ENCODE data around the gene CMTM7.

Gene CMTM7

GRCh38 chr3:32405711-32406323, 14.2 kb downstream of the CMTM7 start:
- no peak for DNase-seq (ENCODE audit: low read depth)
- TF ChIP-seq POLR2A (IDR thresholded peaks at IDR 0.05; ENCODE audit: extremely low read depth, insufficient read length) (no peak), MYC (IDR thresholded peaks at IDR 0.05; ENCODE audit: low read depth, low read length) (no peak)
- TF ChIP-seq, protein P1, sequence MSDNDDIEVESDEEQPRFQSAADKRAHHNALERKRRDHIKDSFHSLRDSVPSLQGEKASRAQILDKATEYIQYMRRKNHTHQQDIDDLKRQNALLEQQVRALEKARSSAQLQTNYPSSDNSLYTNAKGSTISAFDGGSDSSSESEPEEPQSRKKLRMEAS (IDR thresholded peaks at IDR 0.05; ENCODE audit: low read depth, low read length), result no peak
- TF ChIP-seq, protein P2, sequence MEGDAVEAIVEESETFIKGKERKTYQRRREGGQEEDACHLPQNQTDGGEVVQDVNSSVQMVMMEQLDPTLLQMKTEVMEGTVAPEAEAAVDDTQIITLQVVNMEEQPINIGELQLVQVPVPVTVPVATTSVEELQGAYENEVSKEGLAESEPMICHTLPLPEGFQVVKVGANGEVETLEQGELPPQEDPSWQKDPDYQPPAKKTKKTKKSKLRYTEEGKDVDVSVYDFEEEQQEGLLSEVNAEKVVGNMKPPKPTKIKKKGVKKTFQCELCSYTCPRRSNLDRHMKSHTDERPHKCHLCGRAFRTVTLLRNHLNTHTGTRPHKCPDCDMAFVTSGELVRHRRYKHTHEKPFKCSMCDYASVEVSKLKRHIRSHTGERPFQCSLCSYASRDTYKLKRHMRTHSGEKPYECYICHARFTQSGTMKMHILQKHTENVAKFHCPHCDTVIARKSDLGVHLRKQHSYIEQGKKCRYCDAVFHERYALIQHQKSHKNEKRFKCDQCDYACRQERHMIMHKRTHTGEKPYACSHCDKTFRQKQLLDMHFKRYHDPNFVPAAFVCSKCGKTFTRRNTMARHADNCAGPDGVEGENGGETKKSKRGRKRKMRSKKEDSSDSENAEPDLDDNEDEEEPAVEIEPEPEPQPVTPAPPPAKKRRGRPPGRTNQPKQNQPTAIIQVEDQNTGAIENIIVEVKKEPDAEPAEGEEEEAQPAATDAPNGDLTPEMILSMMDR (IDR thresholded peaks at IDR 0.05; ENCODE audit: low read depth, low read length), result no peak
- peak overlapping the region; percentile 40 for H3K4me3 ChIP-seq (ENCODE audit: low read depth, low read length)

DNA sequence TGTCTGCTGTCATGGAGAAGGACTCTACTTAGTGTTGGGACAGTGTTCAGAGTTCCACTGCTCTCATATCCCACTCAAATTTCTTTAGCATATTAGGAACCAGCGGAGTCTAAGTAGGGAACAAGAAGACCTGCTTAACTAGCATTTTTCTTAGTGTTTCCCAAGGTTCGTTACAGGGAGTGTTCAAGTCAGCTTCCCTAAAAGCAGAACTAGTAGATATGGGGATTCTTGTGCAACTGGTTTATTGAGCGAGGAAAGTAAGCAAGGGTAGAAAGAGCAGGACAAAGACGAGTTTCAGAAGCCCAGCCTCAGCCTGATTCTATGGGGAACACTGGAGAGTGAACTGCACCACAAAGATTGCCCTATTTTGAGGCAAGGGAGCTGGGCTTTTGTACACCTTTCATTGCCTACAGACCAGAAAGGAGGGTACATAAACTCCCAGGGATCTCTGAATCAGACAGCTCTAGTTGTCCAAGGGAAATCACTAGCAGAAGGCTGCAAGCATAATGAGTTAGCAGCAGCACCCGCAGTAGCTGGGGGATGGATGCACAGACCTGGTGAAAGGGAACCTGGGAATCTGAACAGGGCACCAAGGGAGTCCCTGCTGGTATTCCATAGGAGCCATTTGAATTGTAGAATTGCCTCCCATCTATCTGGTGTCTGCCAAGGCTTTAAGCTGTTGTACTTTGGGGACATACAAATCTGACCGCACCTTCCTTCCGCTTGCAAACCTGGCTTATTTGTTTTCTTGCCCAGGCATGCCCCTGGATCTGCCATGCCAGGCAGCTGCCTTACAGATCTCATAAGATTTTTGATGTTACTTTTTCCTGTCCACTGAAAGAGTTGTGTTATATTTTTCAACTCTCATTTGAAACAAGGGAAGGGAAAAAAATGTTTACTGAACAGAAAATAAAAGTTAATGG, 15.1 kb downstream of the CMTM7 start:
- TF ChIP-seq POLR2A (IDR thresholded peaks at IDR 0.05; ENCODE audit: extremely low read depth, insufficient read length), result no peak
- TF ChIP-seq, protein P2 (IDR thresholded peaks at IDR 0.05; ENCODE audit: low read depth, low read length), result no peak
- TF ChIP-seq, protein P1 (IDR thresholded peaks at IDR 0.05; ENCODE audit: low read depth, low read length), result 0 out of 2 replicates have a peak, but pooled peaks have one; percentile 31
- peak; percentile 37; the same call in 1 of the 2 replicates for TF ChIP-seq MYC (IDR thresholded peaks at IDR 0.05; ENCODE audit: low read depth, low read length)

DNA sequence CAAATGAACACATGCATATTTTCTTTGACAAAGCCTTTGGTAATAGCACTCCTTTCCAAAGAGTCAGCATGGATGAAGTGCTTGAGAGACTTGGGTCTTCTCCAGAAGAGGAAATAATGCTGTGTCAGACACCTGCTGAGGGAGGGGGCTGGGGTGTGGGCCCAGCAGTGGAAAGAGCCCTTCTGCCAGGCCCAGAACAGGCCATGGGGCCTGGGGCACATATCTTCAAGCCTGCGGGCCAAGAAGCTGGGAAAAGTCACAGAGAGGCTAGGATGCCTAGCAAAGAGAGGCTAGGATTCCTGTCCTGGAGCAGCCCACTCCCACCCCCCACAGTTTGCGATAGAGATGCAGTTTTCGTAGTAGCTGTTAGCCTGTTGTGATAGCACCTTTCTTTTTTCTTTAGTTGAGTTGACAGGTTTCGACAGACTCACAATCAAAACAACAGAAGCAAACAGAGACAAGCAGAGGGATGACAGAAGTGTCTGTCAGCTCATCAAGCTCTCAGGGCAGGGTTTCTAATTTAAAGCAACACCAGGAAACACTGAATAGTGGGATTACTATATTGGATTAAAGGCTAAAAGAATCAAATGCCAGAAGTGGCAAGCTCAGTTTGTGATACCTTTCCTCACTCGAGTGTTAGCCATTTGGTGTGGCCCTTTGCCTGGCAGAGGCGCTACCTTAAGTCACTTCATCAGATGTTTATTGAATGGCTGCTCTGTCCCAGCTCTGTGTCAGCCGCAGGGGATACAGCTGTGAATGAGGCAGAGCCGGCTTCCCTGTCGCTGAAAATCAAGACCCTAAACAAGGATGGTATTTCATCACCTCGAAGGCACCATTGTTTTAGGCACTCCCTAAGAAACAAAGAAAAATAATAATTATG, 19.0 kb downstream of the CMTM7 start:
- no peak for DNase-seq (ENCODE audit: low read depth)
- TF ChIP-seq, protein P2 (IDR thresholded peaks at IDR 0.05; ENCODE audit: low read depth, low read length), result no peak
- TF ChIP-seq MYC (IDR thresholded peaks at IDR 0.05; ENCODE audit: low read depth, low read length) (no peak), POLR2A (IDR thresholded peaks at IDR 0.05; ENCODE audit: extremely low read depth, insufficient read length) (no peak)
- TF ChIP-seq, protein P1 (IDR thresholded peaks at IDR 0.05; ENCODE audit: low read depth, low read length), result no peak
- no peak overlapping the region for H3K4me3 ChIP-seq (ENCODE audit: low read depth, low read length)

More for the DNA sequence above, 15.1 kb downstream of the CMTM7 start:
- H3K4me3 ChIP-seq (ENCODE audit: low read depth, low read length), result peak overlapping the region; percentile 40
- DNase-seq (ENCODE audit: low read depth), result peak; percentile 91

DNA sequence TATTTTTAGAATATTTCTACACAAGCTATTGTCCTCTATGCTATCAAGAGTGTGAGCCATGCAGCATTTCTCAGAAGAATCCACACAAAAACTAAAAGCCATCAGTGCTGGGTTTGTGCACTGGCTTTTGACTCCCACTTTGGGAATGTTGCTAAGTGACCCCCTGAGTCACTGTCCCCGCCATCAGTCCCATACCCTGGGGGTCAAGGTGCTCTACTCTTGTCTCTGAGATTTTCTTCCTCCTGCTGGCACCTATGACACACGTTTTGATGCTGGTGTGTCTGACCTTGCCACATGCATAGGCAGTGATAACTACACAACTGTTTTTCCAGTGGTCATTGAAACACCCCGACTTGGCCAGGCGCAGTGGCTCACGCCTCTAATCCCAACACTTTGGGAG, 19.8 kb downstream of the CMTM7 start:
- no peak for DNase-seq (ENCODE audit: low read depth)
- TF ChIP-seq, protein P2 (IDR thresholded peaks at IDR 0.05; ENCODE audit: low read depth, low read length), result no peak
- no peak for TF ChIP-seq MYC (IDR thresholded peaks at IDR 0.05; ENCODE audit: low read depth, low read length)
- TF ChIP-seq POLR2A (IDR thresholded peaks at IDR 0.05; ENCODE audit: extremely low read depth, insufficient read length), result no peak
- TF ChIP-seq, protein P1 (IDR thresholded peaks at IDR 0.05; ENCODE audit: low read depth, low read length), result no peak

DNA sequence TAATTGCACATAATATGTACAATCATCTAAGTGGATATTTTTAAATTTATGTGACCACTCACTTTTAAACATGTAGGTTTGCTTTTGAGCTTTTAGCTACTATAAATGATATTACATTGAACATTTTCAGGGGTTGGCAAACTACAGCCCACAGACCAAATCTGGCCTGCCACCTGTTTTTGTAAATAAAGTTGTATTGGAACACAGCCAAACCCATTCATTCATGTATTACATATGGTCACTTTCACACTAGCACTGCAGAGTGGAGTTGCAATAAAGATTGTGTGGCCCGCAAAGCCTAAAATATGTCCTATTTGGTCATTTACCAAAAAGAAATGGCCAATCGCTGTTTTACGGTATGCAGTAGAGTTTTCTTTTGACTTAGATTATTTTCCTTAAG, 21.2 kb downstream of the CMTM7 start:
- H3K4me3 ChIP-seq (ENCODE audit: low read depth, low read length), result no peak overlapping the region
- TF ChIP-seq, protein P2 (IDR thresholded peaks at IDR 0.05; ENCODE audit: low read depth, low read length), result no peak
- TF ChIP-seq, protein P1 (IDR thresholded peaks at IDR 0.05; ENCODE audit: low read depth, low read length), result no peak
- TF ChIP-seq MYC (IDR thresholded peaks at IDR 0.05; ENCODE audit: low read depth, low read length) (no peak), POLR2A (IDR thresholded peaks at IDR 0.05; ENCODE audit: extremely low read depth, insufficient read length) (no peak)
- no peak for DNase-seq (ENCODE audit: low read depth)

More for the DNA sequence above, 19.8 kb downstream of the CMTM7 start:
- no peak overlapping the region for H3K4me3 ChIP-seq (ENCODE audit: low read depth, low read length)
